Loucy (cell line): Measurements from ENCODE around the gene GSTP1.

Source experiments
- H2AFZ ChIP-seq: fragments of 200-600 bp; sonication (generic); 2 replicates; pipeline ENCODE4 v1.6.0; 2016; ENCODE audit warnings: antibody characterized with exemption, mild to moderate bottlenecking, low read length, moderate library complexity
- H3F3A ChIP-seq: fragments of 200-600 bp; 2 replicates; pipeline ENCODE4 v1.6.0; 2016; ENCODE audit warnings: antibody characterized with exemption, low read depth, mild to moderate bottlenecking
- H3K27me3 ChIP-seq: fragments of 200-600 bp; sonication (generic); 2 replicates; pipeline ENCODE4 v1.6.1; 2014; ENCODE audit warnings: low read length, mild to moderate bottlenecking; ENCODE audit not compliant: insufficient read depth, poor library complexity, severe bottlenecking
- H3K36me3 ChIP-seq: fragments of 200-600 bp; sonication (generic); 2 replicates; pipeline ENCODE4 v1.6.1; 2016; ENCODE audit warnings: low read length; ENCODE audit not compliant: insufficient read depth
- H3K4me1 ChIP-seq: fragments of 200-600 bp; sonication (generic); 2 replicates; pipeline ENCODE4 v1.5.1; 2014; ENCODE audit warnings: low read length, mild to moderate bottlenecking; ENCODE audit not compliant: insufficient read depth, poor library complexity, severe bottlenecking
- H3K4me2 ChIP-seq: fragments of 200-600 bp; sonication (generic); 2 replicates; pipeline ENCODE4 v1.6.0; 2014; ENCODE audit warnings: antibody characterized with exemption, low read length, low read depth, mild to moderate bottlenecking; ENCODE audit not compliant: poor library complexity, severe bottlenecking
- H3K4me3 ChIP-seq: fragments of 200-600 bp; sonication (generic); 2 replicates; pipeline ENCODE4 v1.5.1; 2014; ENCODE audit warnings: low read length, mild to moderate bottlenecking, mixed read lengths; ENCODE audit not compliant: poor library complexity, severe bottlenecking
- H3K79me2 ChIP-seq: fragments of 200-600 bp; sonication (generic); 2 replicates; pipeline ENCODE4 v1.6.1; 2014; ENCODE audit warnings: low read length; ENCODE audit not compliant: insufficient read depth
- H3K9ac ChIP-seq: fragments of 200-600 bp; sonication (generic); 2 replicates; pipeline ENCODE4 v1.6.0; 2014; ENCODE audit warnings: mild to moderate bottlenecking, low read depth, low read length, moderate library complexity; ENCODE audit not compliant: poor library complexity, severe bottlenecking
- H3K9me2 ChIP-seq: fragments of 200-600 bp; sonication (generic); replicated peaks from 2 replicates; pipeline ENCODE4 v1.6.1; 2016; ENCODE audit warnings: low read depth, low read length, mixed read lengths
- H3K9me3 ChIP-seq: fragments of 200-600 bp; sonication (generic); 2 replicates; pipeline ENCODE4 v1.6.1; 2014; ENCODE audit warnings: mild to moderate bottlenecking, antibody characterized with exemption, low read length, low read depth; ENCODE audit not compliant: insufficient read depth
- H4K20me1 ChIP-seq: fragments of 200-600 bp; sonication (generic); 2 replicates; pipeline ENCODE4 v1.6.0; 2014; ENCODE audit warnings: antibody characterized with exemption, low read length, mild to moderate bottlenecking; ENCODE audit not compliant: insufficient read depth, poor library complexity, severe bottlenecking
- EZH2phosphoT487 ChIP-seq: fragments of 200-600 bp; IDR thresholded peaks from 2 replicates; pipeline ENCODE4 v1.6.1; 2018; ENCODE audit warnings: antibody characterized with exemption, mild to moderate bottlenecking, moderate library complexity, borderline replicate concordance
- TF ChIP-seq, protein P1 (sequence below): fragments of 200-600 bp; sonication (generic); conservative IDR thresholded peaks from 2 replicates; pipeline ENCODE4 v1.5.1; 2014; ENCODE audit warnings: mild to moderate bottlenecking, antibody characterized with exemption, low read length

Gene GSTP1

DNA sequence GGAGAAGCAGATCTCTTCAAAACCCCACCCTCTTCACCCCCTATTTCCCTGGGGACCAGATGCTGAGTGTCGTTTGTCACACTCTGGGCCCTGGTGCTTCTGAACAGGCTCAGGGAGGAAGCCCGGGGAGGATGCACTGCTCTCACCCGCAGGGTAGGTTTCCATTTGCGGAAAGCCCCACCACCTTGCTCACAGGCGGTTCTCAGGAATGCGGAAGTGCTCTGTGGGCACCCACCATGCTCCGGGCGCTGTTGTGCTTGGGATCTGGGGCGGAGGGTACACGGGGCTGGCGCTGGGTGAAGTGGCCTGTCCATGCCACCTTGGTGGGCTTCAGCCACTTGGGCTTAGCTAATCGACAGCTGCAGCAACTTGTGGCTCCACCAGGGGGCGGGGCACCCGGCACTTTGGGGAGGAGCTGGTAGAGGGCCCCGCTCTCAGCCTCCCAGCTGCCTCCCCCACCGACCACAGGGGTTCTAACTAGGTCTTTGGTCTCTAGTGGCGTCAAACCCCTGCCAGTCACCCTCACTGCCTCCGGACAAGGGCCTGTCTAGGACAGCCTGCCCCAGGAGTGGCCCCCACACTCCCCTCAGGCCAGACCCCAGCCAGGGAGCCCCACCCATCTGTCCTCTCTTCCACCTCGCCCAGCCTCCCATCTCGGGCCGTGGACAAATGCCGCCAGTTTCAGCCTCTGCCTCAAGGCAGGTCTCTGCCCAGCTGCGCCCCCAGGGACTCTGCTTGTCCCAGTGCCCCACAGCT lies 30.5 kb downstream of the GSTP1 start:
- Histone ChIP-seq H4K20me1 (no peaks in the 10 kb centered on the region), H3K27me3 (no peaks in the 10 kb centered on the region), H3K9me3 (no peaks in the 10 kb centered on the region), H3K4me1 (peaks cover 16% of the 10 kb centered on the region), H3K9me2 (no peaks in the 10 kb centered on the region), H3K4me2 (peak overlapping the region; percentile 10), H3F3A (no peaks in the 10 kb centered on the region), H3K9ac (peak overlapping the region; percentile 41), H3K36me3 (peaks cover 7% of the 10 kb centered on the region; the same call in 1 of the 2 replicates), H3K79me2 (peaks cover 5% of the 10 kb centered on the region; the same call in 1 of the 2 replicates), H2AFZ (no peak overlapping the region), H3K4me3 (peak overlapping the region; percentile 31)
- TF ChIP-seq EZH2phosphoT487, result no peak
- TF ChIP-seq, protein P1, sequence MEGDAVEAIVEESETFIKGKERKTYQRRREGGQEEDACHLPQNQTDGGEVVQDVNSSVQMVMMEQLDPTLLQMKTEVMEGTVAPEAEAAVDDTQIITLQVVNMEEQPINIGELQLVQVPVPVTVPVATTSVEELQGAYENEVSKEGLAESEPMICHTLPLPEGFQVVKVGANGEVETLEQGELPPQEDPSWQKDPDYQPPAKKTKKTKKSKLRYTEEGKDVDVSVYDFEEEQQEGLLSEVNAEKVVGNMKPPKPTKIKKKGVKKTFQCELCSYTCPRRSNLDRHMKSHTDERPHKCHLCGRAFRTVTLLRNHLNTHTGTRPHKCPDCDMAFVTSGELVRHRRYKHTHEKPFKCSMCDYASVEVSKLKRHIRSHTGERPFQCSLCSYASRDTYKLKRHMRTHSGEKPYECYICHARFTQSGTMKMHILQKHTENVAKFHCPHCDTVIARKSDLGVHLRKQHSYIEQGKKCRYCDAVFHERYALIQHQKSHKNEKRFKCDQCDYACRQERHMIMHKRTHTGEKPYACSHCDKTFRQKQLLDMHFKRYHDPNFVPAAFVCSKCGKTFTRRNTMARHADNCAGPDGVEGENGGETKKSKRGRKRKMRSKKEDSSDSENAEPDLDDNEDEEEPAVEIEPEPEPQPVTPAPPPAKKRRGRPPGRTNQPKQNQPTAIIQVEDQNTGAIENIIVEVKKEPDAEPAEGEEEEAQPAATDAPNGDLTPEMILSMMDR, result peak; percentile 70

DNA sequence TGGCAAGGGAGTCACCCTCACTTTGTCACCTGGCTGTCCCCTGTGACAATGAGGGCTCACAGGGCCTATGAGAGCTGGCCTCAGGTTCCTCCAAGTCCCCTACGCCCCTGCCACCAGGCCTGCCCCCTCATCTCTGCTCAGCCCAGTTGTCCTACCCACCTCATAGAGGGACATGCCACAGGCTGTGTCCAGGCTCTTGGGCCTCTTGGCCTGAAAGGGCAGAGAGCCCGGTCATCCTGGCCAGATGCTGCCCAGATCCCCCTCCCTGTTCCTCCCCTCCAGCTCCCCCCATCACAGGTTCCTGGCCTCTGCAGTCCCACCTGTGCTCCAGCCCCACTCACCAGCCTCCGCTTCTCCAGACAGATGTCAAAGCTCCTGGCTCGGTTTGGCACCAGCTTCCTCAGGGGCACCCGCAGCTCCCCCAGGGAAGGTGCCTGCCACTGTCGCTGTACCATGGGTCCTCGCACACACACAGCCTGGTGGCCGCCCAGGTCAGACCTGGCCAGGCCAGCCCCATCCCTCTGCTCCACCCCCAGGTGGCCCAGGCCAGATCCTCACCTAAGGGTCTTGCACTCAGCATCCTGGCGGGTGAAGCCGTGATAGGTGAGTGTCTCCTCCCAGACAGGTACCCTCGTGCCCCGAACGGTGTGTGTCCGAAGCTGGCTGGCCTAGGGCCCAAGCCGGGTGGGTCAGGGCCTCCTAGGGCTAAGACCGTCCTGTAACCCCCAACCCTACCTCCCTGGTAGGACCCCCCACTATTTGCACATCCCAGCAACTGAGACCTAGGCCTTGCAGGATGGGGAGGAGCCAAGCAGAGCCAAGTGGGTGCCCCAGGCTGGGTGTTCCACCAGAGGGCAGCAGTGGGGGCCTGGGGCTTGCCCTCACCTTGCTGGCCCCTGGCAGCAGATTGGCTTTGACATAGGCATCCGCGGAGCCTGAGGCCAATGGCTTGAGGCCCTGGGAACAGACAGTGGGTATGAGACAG lies 31.4 kb downstream of the GSTP1 start:
- Histone ChIP-seq H2AFZ (no peak overlapping the region), H4K20me1 (no peaks in the 10 kb centered on the region), H3K4me3 (no peak overlapping the region), H3K27me3 (no peaks in the 10 kb centered on the region), H3K9ac (peak overlapping the region; percentile 41), H3K36me3 (peaks cover 7% of the 10 kb centered on the region; the same call in 1 of the 2 replicates), H3K4me2 (peak overlapping the region; percentile 10), H3K79me2 (no peaks in the 10 kb centered on the region), H3F3A (no peaks in the 10 kb centered on the region), H3K9me2 (no peaks in the 10 kb centered on the region), H3K4me1 (peaks cover 16% of the 10 kb centered on the region), H3K9me3 (no peaks in the 10 kb centered on the region)
- TF ChIP-seq EZH2phosphoT487, result no peak
- TF ChIP-seq, protein P1, result peak; percentile 73

DNA sequence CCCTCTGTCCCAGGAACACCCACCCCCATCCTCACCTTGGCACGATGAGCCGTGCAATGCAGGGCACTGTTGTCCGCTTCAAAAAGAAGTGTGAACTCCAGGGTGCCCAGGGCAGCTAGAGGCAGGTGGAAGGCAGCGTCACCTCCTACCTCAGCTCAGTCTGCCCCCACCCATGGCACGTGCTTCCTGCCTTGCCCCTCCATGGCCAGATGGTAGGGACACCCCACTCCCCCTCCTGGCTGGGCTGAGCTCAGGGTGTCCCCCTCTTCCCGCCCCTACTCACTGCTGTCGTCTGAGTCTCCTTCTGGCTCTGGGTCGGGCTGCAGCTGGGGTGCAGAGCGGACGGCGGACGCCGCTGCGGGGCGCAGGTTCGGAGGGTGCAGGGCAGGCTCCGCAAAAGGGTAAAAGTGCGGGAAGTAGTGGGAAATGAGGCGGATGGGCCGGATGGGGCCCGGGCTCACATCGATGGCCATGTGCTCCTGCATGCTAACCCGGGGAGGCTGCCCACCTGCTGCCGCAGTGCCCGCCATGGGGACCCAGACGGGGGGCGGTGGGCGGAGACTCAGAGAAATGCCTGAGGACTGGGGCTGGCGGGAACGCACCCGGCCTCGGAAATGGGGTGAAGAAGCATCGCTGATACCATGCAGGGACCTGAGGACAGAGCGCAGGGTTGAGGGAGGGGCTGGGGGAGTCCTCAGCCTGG lies 32.3 kb downstream of the GSTP1 start:
- H3K4me2 ChIP-seq, result no peak overlapping the region
- no peak overlapping the region for H3K9ac ChIP-seq
- no peaks in the 10 kb centered on the region for H3K27me3 ChIP-seq
- no peaks in the 10 kb centered on the region for H3K9me3 ChIP-seq
- no peaks in the 10 kb centered on the region for H3K9me2 ChIP-seq
- no peak overlapping the region for H2AFZ ChIP-seq
- peaks cover 6% of the 10 kb centered on the region; the same call in 1 of the 2 replicates for H3K36me3 ChIP-seq
- peaks cover 2% of the 10 kb centered on the region for H4K20me1 ChIP-seq
- H3F3A ChIP-seq, result no peaks in the 10 kb centered on the region
- no peak overlapping the region for H3K4me3 ChIP-seq
- H3K79me2 ChIP-seq, result peaks cover 8% of the 10 kb centered on the region
- TF ChIP-seq, protein P1, result no peak
- TF ChIP-seq EZH2phosphoT487, result no peak
- peaks cover 16% of the 10 kb centered on the region for H3K4me1 ChIP-seq
